SU-DHL-6 (cell line): ENCODE data around the gene IKBKE.

Experiments
- CTCF ChIP-seq: fragments of 200-600 bp; sonication (generic); IDR thresholded peaks from one replicate; pipeline ENCODE4 v1.5.1; 2017; ENCODE audit warnings: antibody characterized with exemption, mild to moderate bottlenecking, low read length, moderate library complexity; ENCODE audit not compliant: insufficient read depth, poor library complexity, severe bottlenecking
- EZH2phosphoT487 ChIP-seq: fragments of 200-600 bp; sonication (generic), shearing (Covaris generic); conservative IDR thresholded peaks from 2 replicates; pipeline ENCODE4 v1.6.1; 2018; ENCODE audit warnings: mild to moderate bottlenecking, antibody characterized with exemption, low read length, moderate library complexity, mixed read lengths

- TF ChIP-seq CTCF (no peak), EZH2phosphoT487 (no peak)
Measured at GRCh38 chr1:206521127-206521526, 50.9 kb downstream of the IKBKE start.
